SK-N-SH (cell line): Measurements from ENCODE around the gene FIBP. TPM values are rescaled to one million over a fixed set of nuclear protein-coding genes. Genes with fewer than 3 reads are reported as not detected.

ENCODE experiments used
- CTCF ChIA-PET: fragments of 300-600, 350-600 bp; formaldehyde crosslinking; extraction: SDS; loops from one replicate; lab custom pipeline; 2021; lab: Yijun Ruan, JAX
- POLR2A ChIA-PET: fragments of 350-600 bp; sonication (Branson Sonifier 250); formaldehyde crosslinking; extraction: SDS; loops from one replicate; lab custom pipeline; 2020; ENCODE audit warnings: antibody characterized with exemption, inconsistent platforms; lab: Yijun Ruan, JAX
- DNase-seq: peaks from one replicate; pipeline ENCODE4 v3.0.0; 2012
- H2AFZ ChIP-seq: fragments of 200-600 bp; sonication (generic); 2 replicates; pipeline ENCODE4 v1.8.1; 2016; ENCODE audit warnings: antibody characterized with exemption, mild to moderate bottlenecking, low read depth
- H3F3A ChIP-seq: fragments of 200-600 bp; sonication (generic); replicated peaks from 2 replicates; pipeline ENCODE3; 2016; ENCODE audit warnings: antibody characterized with exemption, mild to moderate bottlenecking; ENCODE audit not compliant: insufficient read depth
- H3K27ac ChIP-seq, 2 experiments: fragments of 200-500 bp in 1 of 2; fragments of 200-600 bp in 1 of 2; sonication (Bioruptor generic) in 1 of 2; sonication (generic), shearing (Covaris generic) in 1 of 2; 2 replicates each; pipeline versions ENCODE4 v1.5.1 to v1.6.1; 2014 to 2016; ENCODE audit warnings: low read depth in 2 of 2, inconsistent platforms in 1 of 2, low read length in 1 of 2, mild to moderate bottlenecking in 1 of 2, mixed read lengths in 1 of 2
- H3K27me3 ChIP-seq: fragments of 200-600 bp; sonication (generic), shearing (Covaris generic); 2 replicates; pipeline ENCODE4 v1.6.1; 2016; ENCODE audit warnings: mixed run types; ENCODE audit not compliant: insufficient read depth
- H3K36me3 ChIP-seq, 2 experiments: fragments of 200-500 bp in 1 of 2; fragments of 200-600 bp in 1 of 2; sonication (Bioruptor generic) in 1 of 2; sonication (generic) in 1 of 2; replicated peaks in 1 of 2; 2 replicates each; pipeline versions ENCODE3 to v1.5.1; 2014 to 2016; ENCODE audit warnings: low read length in 1 of 2, mild to moderate bottlenecking in 1 of 2; ENCODE audit not compliant: insufficient read depth in 2 of 2, control insufficient read depth in 1 of 2
- H3K4me1 ChIP-seq, 2 experiments: fragments of 200-500 bp in 1 of 2; fragments of 200-600 bp in 1 of 2; sonication (Bioruptor generic) in 1 of 2; sonication (generic), shearing (Covaris generic) in 1 of 2; 2 replicates each; pipeline versions ENCODE4 v1.5.1 to v1.6.1; 2014 to 2016; ENCODE audit warnings: low read depth in 1 of 2, low read length in 1 of 2, mixed run types in 1 of 2; ENCODE audit not compliant: insufficient read depth in 2 of 2, control insufficient read depth in 1 of 2
- H3K4me2 ChIP-seq: fragments of 200-600 bp; sonication (generic), shearing (Covaris generic); 2 replicates; pipeline ENCODE4 v1.6.1; 2017; ENCODE audit warnings: mixed run types
- H3K4me3 ChIP-seq, 2 experiments: fragments of 200-500 bp in 1 of 2; fragments of 200-600 bp in 1 of 2; sonication (Bioruptor generic) in 1 of 2; sonication (generic), shearing (Covaris generic) in 1 of 2; 2 replicates each; pipeline versions ENCODE4 v1.5.1 to v1.8.1; 2014 to 2016; ENCODE audit warnings: low read depth in 2 of 2, inconsistent platforms in 1 of 2, low read length in 1 of 2, mild to moderate bottlenecking in 1 of 2, mixed read lengths in 1 of 2, moderate library complexity in 1 of 2
- H3K79me2 ChIP-seq: fragments of 200-600 bp; sonication (generic); 2 replicates; pipeline ENCODE4 v1.8.1; 2017; ENCODE audit warnings: mild to moderate bottlenecking; ENCODE audit not compliant: insufficient read depth
- H3K9ac ChIP-seq: fragments of 200-600 bp; sonication (generic); 2 replicates; pipeline ENCODE4 v1.6.1; 2017; ENCODE audit warnings: mixed run types
- H3K9me2 ChIP-seq: fragments of 200-600 bp; sonication (generic); 2 replicates; pipeline ENCODE4 v1.6.1; 2017; ENCODE audit warnings: mixed run types
- H3K9me3 ChIP-seq: fragments of 200-600 bp; sonication (generic); 2 replicates; pipeline ENCODE4 v1.6.1; 2017; ENCODE audit warnings: mixed run types, mild to moderate bottlenecking, moderate library complexity
- H4K20me1 ChIP-seq: fragments of 200-600 bp; sonication (generic); 2 replicates; pipeline ENCODE4 v1.6.1; 2017; ENCODE audit warnings: mild to moderate bottlenecking, mixed run types; ENCODE audit not compliant: insufficient read depth
- CHD2 ChIP-seq: fragments of 150-350 bp; IDR thresholded peaks from 2 replicates; pipeline ENCODE4 v1.6.1; 2018; ENCODE audit warnings: low read length; ENCODE audit not compliant: partially characterized antibody
- ELF1 ChIP-seq: IDR thresholded peaks from 2 replicates; pipeline ENCODE4 v1.4.0; 2012
- MEF2A ChIP-seq: IDR thresholded peaks from 2 replicates; pipeline ENCODE4 v1.4.0; 2012; ENCODE audit warnings: low read depth, borderline replicate concordance
- MXI1 ChIP-seq: IDR thresholded peaks from 2 replicates; pipeline ENCODE4 v1.6.1; 2012; ENCODE audit warnings: mild to moderate bottlenecking, low read depth, low read length, improper control_type of control experiment
- NRF1 ChIP-seq: IDR thresholded peaks from 2 replicates; pipeline ENCODE4 v1.6.1; 2012; ENCODE audit warnings: low read depth, mild to moderate bottlenecking, low read length
- SIN3A ChIP-seq: IDR thresholded peaks from 2 replicates; pipeline ENCODE4 v1.6.1; 2012; ENCODE audit warnings: low read depth, mild to moderate bottlenecking, low read length, moderate library complexity, borderline replicate concordance
- SMC3 ChIP-seq: IDR thresholded peaks from 2 replicates; pipeline ENCODE4 v1.6.1; 2012; ENCODE audit warnings: low read depth, low read length, improper control_type of control experiment
- USF2 ChIP-seq: fragments of 150-350 bp; IDR thresholded peaks from 2 replicates; pipeline ENCODE4 v1.6.1; 2017; ENCODE audit warnings: antibody characterized with exemption, low read length, low read depth, borderline replicate concordance
- YY1 ChIP-seq: IDR thresholded peaks from 2 replicates; pipeline ENCODE4 v1.4.0; 2012; ENCODE audit warnings: low read depth, mild to moderate bottlenecking
- ZBTB33 ChIP-seq: IDR thresholded peaks from 2 replicates; pipeline ENCODE4 v1.4.0; 2012; ENCODE audit warnings: low read depth, borderline replicate concordance
- WGBS: methylation state at CpG from one replicate; pipeline ENCODE4 v1.1.6; 2017; ENCODE audit warnings: low lambda C conversion rate; 5-methylcytosine and 5-hydroxymethylcytosine counted together
- polyA plus RNA-seq, 3 experiments: library from polyadenylated mRNA; depleted of rRNA; stranded (reverse); fragments of >200 nt; gene quantifications; 2 replicates each; pipeline ENCODE4 v1.2.3, GENCODE V29; 2012

Gene FIBP
- polyA plus RNA-seq, 1 of the 3 experiments (the other 2 are of a cell fraction): 190 TPM

- Histone ChIP-seq H3K79me2 (peaks cover 73% of the 10 kb centered on the region), H3F3A (peaks cover 29% of the 10 kb centered on the region), H3K4me1 (peaks cover 32 to 45% of the 10 kb centered on the region in 2 experiments; a peak in 3 of 4 replicates), H4K20me1 (0 out of 2 replicates have a peak, but pooled peaks cover 4% of the 10 kb centered on the region), H3K27me3 (no peaks in the 10 kb centered on the region), H3K9me2 (no peaks in the 10 kb centered on the region), H2AFZ (peak within 1 kb of the TSS; percentile 51; the same call in 1 of the 2 replicates), H3K9me3 (no peaks in the 10 kb centered on the region), H3K9ac (peak within 1 kb of the TSS; percentile 99), H3K4me2 (peak within 1 kb of the TSS; percentile 99), H3K4me3 (peak within 1 kb of the TSS; percentile 90 to 92), H3K36me3 (peaks cover 12 to 21% of the 10 kb centered on the region in 2 experiments), H3K27ac (peak within 1 kb of the TSS; percentile 87 to 97)
- CTCF ChIA-PET: interaction anchor here (1.0 to 3.3 kb wide), 6 partner anchors 17 to 58 kb away, joined by 3 to 24 read pairs (median 6); partner anchors contain the start of genes CCDC85B, FIBP and MUS81
- no peak for DNase-seq
- POLR2A ChIA-PET: interaction anchor here (0.6 to 1.5 kb wide), 4 partner anchors 18 to 34 kb away, joined by 3 to 4 read pairs (median 3); partner anchors contain the start of gene FOSL1
- no peak for TF ChIP-seq NRF1
- TF ChIP-seq YY1: peak; percentile 89
- no peak for TF ChIP-seq USF2
- no peak for TF ChIP-seq SMC3
- TF ChIP-seq CHD2: no peak
- no peak for TF ChIP-seq ELF1
- TF ChIP-seq ZBTB33: no peak
- TF ChIP-seq MXI1: peak; percentile 43
- WGBS: 7% methylated on average over 33 of the region's 77 CpGs
Measured at GRCh38 chr11:65918211-65919140, 30.2 kb upstream of the FIBP start, which contains the start of gene C11orf68. TSS of gene C11orf68 (minus strand) at chr11:65919062. CDS start at chr11:65919031, 31 bp downstream.

- peaks cover 24% of the 10 kb centered on the region for H3F3A ChIP-seq
- H4K20me1 ChIP-seq: 0 out of 2 replicates have a peak, but pooled peaks cover 4% of the 10 kb centered on the region
- peaks cover 32 to 53% of the 10 kb centered on the region in 2 experiments; a peak in 3 of 4 replicates for H3K4me1 ChIP-seq
- H2AFZ ChIP-seq: no peak overlapping the region
- WGBS: 71% methylated on average over 4 of the region's 35 CpGs
- peak overlapping the region; percentile 96 for H3K4me2 ChIP-seq
- POLR2A ChIA-PET: interaction anchor here (0.6 to 1.5 kb wide), 4 partner anchors 17 to 33 kb away, joined by 3 to 4 read pairs (median 3); partner anchors contain the start of gene FOSL1
- peak overlapping the region in 1 of 2 experiments; percentile 97 for H3K27ac ChIP-seq
- DNase-seq: no peak
- H3K79me2 ChIP-seq: peaks cover 80% of the 10 kb centered on the region
- peaks cover 11 to 12% of the 10 kb centered on the region in 2 experiments for H3K36me3 ChIP-seq
- H3K9ac ChIP-seq: peak overlapping the region; percentile 99
- CTCF ChIA-PET: interaction anchor here (1.0 to 3.3 kb wide), 4 partner anchors 19 to 33 kb away, joined by 3 to 24 read pairs (median 8); partner anchors contain the start of genes CCDC85B and FIBP
- no peaks in the 10 kb centered on the region for H3K9me2 ChIP-seq
- H3K4me3 ChIP-seq: peak overlapping the region; percentile 86 to 90
- no peak for TF ChIP-seq MEF2A
- TF ChIP-seq SIN3A: no peak
- TF ChIP-seq, all 33 proteins: peak for 0
- Histone ChIP-seq H3K9me3 (no peaks in the 10 kb centered on the region), H3K27me3 (no peaks in the 10 kb centered on the region)
Measured at GRCh38 chr11:65917434-65918210, 29.4 kb upstream of the FIBP start.
